Hepatocyte (in vitro differentiated cells): Measurements from ENCODE around the gene CELSR1. TPM values are rescaled to one million over a fixed set of nuclear protein-coding genes. Genes with fewer than 3 reads are reported as not detected.

ENCODE experiments used
- DNase-seq: peaks from one replicate; pipeline ENCODE4 v3.0.0-alpha.2; 2016; ENCODE audit warnings: low spot score
- H2AFZ ChIP-seq: fragments of 200-600 bp; sonication (generic); 2 replicates; pipeline ENCODE4 v1.6.0; 2016; ENCODE audit warnings: antibody characterized with exemption, mild to moderate bottlenecking
- H3K27ac ChIP-seq: fragments of 200-600 bp; sonication (generic); 2 replicates; pipeline ENCODE4 v1.5.1; 2016; ENCODE audit warnings: mild to moderate bottlenecking
- H3K27me3 ChIP-seq: fragments of 200-600 bp; sonication (generic); 2 replicates; pipeline ENCODE4 v1.6.1; 2016
- H3K36me3 ChIP-seq: fragments of 200-600 bp; sonication (generic); replicated peaks from 2 replicates; pipeline ENCODE4 v1.5.1; 2016; ENCODE audit warnings: low read depth; ENCODE audit not compliant: insufficient read depth
- H3K4me1 ChIP-seq: fragments of 200-600 bp; sonication (generic); 2 replicates; pipeline ENCODE4 v1.5.1; 2016; ENCODE audit warnings: mild to moderate bottlenecking, moderate library complexity; ENCODE audit not compliant: insufficient read depth
- H3K4me2 ChIP-seq: fragments of 200-600 bp; sonication (generic); 2 replicates; pipeline ENCODE4 v1.6.0; 2016
- H3K4me3 ChIP-seq: fragments of 200-600 bp; sonication (generic); 2 replicates; pipeline ENCODE4 v1.5.1; 2016; ENCODE audit warnings: mild to moderate bottlenecking
- H3K79me2 ChIP-seq: fragments of 200-600 bp; sonication (generic); 2 replicates; pipeline ENCODE4 v1.6.0; 2017; ENCODE audit warnings: mild to moderate bottlenecking
- H3K9me2 ChIP-seq: fragments of 200-600 bp; sonication (generic); replicated peaks from 2 replicates; pipeline ENCODE4 v1.6.0; 2017; ENCODE audit warnings: mild to moderate bottlenecking; ENCODE audit not compliant: insufficient read depth
- H3K9me3 ChIP-seq: fragments of 200-600 bp; sonication (generic); 2 replicates; pipeline ENCODE4 v1.5.1; 2016; ENCODE audit warnings: low read depth, mild to moderate bottlenecking
- H4K20me1 ChIP-seq: fragments of 200-600 bp; sonication (generic); 2 replicates; pipeline ENCODE4 v1.6.0; 2016; ENCODE audit warnings: mild to moderate bottlenecking; ENCODE audit not compliant: insufficient read depth, poor library complexity, severe bottlenecking
- EZH2 ChIP-seq: fragments of 200-600 bp; sonication (generic); IDR thresholded peaks from 2 replicates; pipeline ENCODE4 v1.6.1; 2016; ENCODE audit warnings: antibody characterized with exemption, mild to moderate bottlenecking, borderline replicate concordance
- EZH2phosphoT487 ChIP-seq: fragments of 200-600 bp; sonication (generic); IDR thresholded peaks from one replicate; pipeline ENCODE4 v1.6.1; 2018; ENCODE audit warnings: antibody characterized with exemption, mild to moderate bottlenecking, low read depth, moderate library complexity; ENCODE audit not compliant: unreplicated experiment, severe bottlenecking
- WGBS: methylation state at CpG from one replicate; pipeline ENCODE4 v1.1.6; 2016; ENCODE audit warnings: low lambda C conversion rate; ENCODE audit errors: missing lambda C conversion rate; 5-methylcytosine and 5-hydroxymethylcytosine counted together
- polyA plus RNA-seq: library from polyadenylated mRNA; unstranded; fragments of >200 nt; fragmentation: Nextera tagmentation; extraction: Ambion mirVana; gene quantifications from 2 replicates; pipeline ENCODE4 v1.2.1, GENCODE V29; 2016
- total RNA-seq: library from RNA; depleted of rRNA; stranded (reverse); fragments of >200 nt; gene quantifications from 2 replicates; pipeline ENCODE4 v1.2.3, GENCODE V29; 2014
- TF ChIP-seq, protein P1 (sequence below): fragments of 200-600 bp; sonication (generic); IDR thresholded peaks from 2 replicates; pipeline ENCODE4 v1.5.1; 2016; ENCODE audit warnings: antibody characterized with exemption, mild to moderate bottlenecking; ENCODE audit not compliant: poor library complexity

The CELSR1 gene
- total and polyA plus RNA-seq, 2 experiments from 2014 or later, result 3.0 to 8.7 TPM

DNA sequence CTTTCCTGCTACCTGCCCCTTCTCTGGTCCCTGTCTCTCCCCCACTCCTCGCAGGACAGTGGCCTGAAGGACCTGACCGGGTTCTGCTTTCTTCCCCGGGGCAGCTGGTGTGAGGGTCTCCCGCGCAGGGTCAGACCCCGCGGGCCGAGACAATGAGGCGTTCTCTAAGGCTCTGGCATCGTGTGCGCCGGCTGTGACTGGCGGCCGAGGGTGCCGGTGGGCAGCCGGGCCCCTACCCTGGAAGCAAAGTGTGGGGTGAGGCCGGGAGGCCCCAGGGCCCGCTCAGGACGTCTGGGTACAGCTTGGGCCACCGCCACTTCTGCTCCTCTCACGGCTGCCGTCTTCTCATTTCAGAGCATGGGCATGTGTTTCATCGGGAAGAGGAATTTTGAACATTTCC lies 185.7 kb downstream of the CELSR1 start:
- no peak overlapping the region for H2AFZ ChIP-seq
- H3K9me2 ChIP-seq, result no peaks in the 10 kb centered on the region
- H3K4me3 ChIP-seq, result no peak overlapping the region
- no peak for DNase-seq
- H3K79me2 ChIP-seq, result no peaks in the 10 kb centered on the region
- H3K4me2 ChIP-seq, result no peak overlapping the region
- H3K27me3 ChIP-seq, result no peaks in the 10 kb centered on the region
- no peak overlapping the region for H3K27ac ChIP-seq
- H3K4me1 ChIP-seq, result no peaks in the 10 kb centered on the region
- no peaks in the 10 kb centered on the region for H3K36me3 ChIP-seq
- H3K9me3 ChIP-seq, result no peaks in the 10 kb centered on the region
- peaks cover 9% of the 10 kb centered on the region for H4K20me1 ChIP-seq
- TF ChIP-seq EZH2 (no peak), EZH2phosphoT487 (no peak)
- TF ChIP-seq, protein P1, sequence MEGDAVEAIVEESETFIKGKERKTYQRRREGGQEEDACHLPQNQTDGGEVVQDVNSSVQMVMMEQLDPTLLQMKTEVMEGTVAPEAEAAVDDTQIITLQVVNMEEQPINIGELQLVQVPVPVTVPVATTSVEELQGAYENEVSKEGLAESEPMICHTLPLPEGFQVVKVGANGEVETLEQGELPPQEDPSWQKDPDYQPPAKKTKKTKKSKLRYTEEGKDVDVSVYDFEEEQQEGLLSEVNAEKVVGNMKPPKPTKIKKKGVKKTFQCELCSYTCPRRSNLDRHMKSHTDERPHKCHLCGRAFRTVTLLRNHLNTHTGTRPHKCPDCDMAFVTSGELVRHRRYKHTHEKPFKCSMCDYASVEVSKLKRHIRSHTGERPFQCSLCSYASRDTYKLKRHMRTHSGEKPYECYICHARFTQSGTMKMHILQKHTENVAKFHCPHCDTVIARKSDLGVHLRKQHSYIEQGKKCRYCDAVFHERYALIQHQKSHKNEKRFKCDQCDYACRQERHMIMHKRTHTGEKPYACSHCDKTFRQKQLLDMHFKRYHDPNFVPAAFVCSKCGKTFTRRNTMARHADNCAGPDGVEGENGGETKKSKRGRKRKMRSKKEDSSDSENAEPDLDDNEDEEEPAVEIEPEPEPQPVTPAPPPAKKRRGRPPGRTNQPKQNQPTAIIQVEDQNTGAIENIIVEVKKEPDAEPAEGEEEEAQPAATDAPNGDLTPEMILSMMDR, result no peak
- 97% methylated on average over 23 of the region's 23 CpGs for WGBS

- Histone ChIP-seq H3K27ac (no peak overlapping the region), H3K9me2 (no peaks in the 10 kb centered on the region), H2AFZ (no peak overlapping the region), H3K36me3 (no peaks in the 10 kb centered on the region), H3K4me3 (no peak overlapping the region), H3K79me2 (no peaks in the 10 kb centered on the region), H3K27me3 (no peaks in the 10 kb centered on the region), H3K9me3 (no peaks in the 10 kb centered on the region), H4K20me1 (peaks cover 9% of the 10 kb centered on the region), H3K4me1 (no peaks in the 10 kb centered on the region), H3K4me2 (no peak overlapping the region)
- TF ChIP-seq, protein P1, result no peak
- TF ChIP-seq EZH2, result no peak
- TF ChIP-seq EZH2phosphoT487, result no peak
- WGBS, result 94% methylated on average over 28 of the region's 28 CpGs
- no peak for DNase-seq
These were observed 186.2 kb downstream of the CELSR1 start for GRCh38 chr22:46351131-46351735.

GRCh38 chr22:46350646-46351045 lies 186.8 kb downstream of the CELSR1 start:
- no peak for DNase-seq
- no peaks in the 10 kb centered on the region for H3K36me3 ChIP-seq
- TF ChIP-seq, protein P1, result no peak
- H3K9me2 ChIP-seq, result no peaks in the 10 kb centered on the region
- H3K4me2 ChIP-seq, result no peak overlapping the region
- no peak overlapping the region for H2AFZ ChIP-seq
- H3K27ac ChIP-seq, result no peak overlapping the region
- WGBS, result 95% methylated on average over 20 of the region's 20 CpGs
- H3K4me3 ChIP-seq, result no peak overlapping the region
- H4K20me1 ChIP-seq, result peaks cover 9% of the 10 kb centered on the region
- H3K79me2 ChIP-seq, result no peaks in the 10 kb centered on the region
- H3K27me3 ChIP-seq, result no peaks in the 10 kb centered on the region
- no peaks in the 10 kb centered on the region for H3K9me3 ChIP-seq
- H3K4me1 ChIP-seq, result no peaks in the 10 kb centered on the region

GRCh38 chr22:46350121-46350520 lies 187.3 kb downstream of the CELSR1 start:
- H4K20me1 ChIP-seq, result peaks cover 5% of the 10 kb centered on the region
- H2AFZ ChIP-seq, result no peak overlapping the region
- WGBS, result 95% methylated on average over 7 of the region's 7 CpGs
- H3K9me2 ChIP-seq, result no peaks in the 10 kb centered on the region
- no peak overlapping the region for H3K4me3 ChIP-seq
- no peak for DNase-seq
- H3K4me2 ChIP-seq, result no peak overlapping the region
- no peaks in the 10 kb centered on the region for H3K36me3 ChIP-seq
- H3K9me3 ChIP-seq, result no peaks in the 10 kb centered on the region
- TF ChIP-seq EZH2phosphoT487 (no peak), EZH2 (no peak)
- TF ChIP-seq, protein P1, result no peak
- no peaks in the 10 kb centered on the region for H3K4me1 ChIP-seq
- no peaks in the 10 kb centered on the region for H3K27me3 ChIP-seq
- H3K79me2 ChIP-seq, result no peaks in the 10 kb centered on the region
- H3K27ac ChIP-seq, result no peak overlapping the region
